Brain microvascular endothelial cell (primary cell): ENCODE results near the gene DYNC1LI2.
"Not testable (repeated sequence)": the region's sequence is repeated elsewhere in the genome, so short reads cannot be mapped to it uniquely, and the experiment has no call there.

ENCODE experiments used
- DNase-seq: peaks from one replicate; pipeline ENCODE4 v3.0.0-alpha.2; 2020
- H3K27ac ChIP-seq: fragments of 250-450 bp; sonication (Bioruptor Pico); 2 replicates; pipeline ENCODE4 v1.5.1; 2020; ENCODE audit warnings: mild to moderate bottlenecking, moderate library complexity
- H3K27me3 ChIP-seq: fragments of 250-450 bp; sonication (Bioruptor Pico); replicated peaks from 2 replicates; pipeline ENCODE4 v1.5.1; 2020; ENCODE audit warnings: mild to moderate bottlenecking
- H3K36me3 ChIP-seq: fragments of 250-450 bp; sonication (Bioruptor Pico); replicated peaks from 2 replicates; pipeline ENCODE4 v1.5.1; 2020; ENCODE audit warnings: mild to moderate bottlenecking
- H3K4me3 ChIP-seq: 2 replicates; pipeline ENCODE4 v1.5.1; 2011; ENCODE audit warnings: low read depth, mild to moderate bottlenecking, control low read depth, low read length, moderate library complexity
- in situ Hi-C: cut with HindIII; loops from 2 replicates; pipeline ENCODE4 v1.10.0; 2017; ENCODE audit warnings: low sequenced_read_pairs, low pct_ligation_motif_present
- TF ChIP-seq, protein P1 (sequence below): IDR thresholded peaks from 2 replicates; pipeline ENCODE4 v1.5.1; 2011; ENCODE audit warnings: low read depth, mild to moderate bottlenecking, moderate library complexity, low read length, control low read depth, inconsistent platforms; ENCODE audit errors: missing control alignments

Gene DYNC1LI2

GRCh38 chr16:66687906-66688625, 63.3 kb downstream of the DYNC1LI2 start:
- TF ChIP-seq, protein P1, sequence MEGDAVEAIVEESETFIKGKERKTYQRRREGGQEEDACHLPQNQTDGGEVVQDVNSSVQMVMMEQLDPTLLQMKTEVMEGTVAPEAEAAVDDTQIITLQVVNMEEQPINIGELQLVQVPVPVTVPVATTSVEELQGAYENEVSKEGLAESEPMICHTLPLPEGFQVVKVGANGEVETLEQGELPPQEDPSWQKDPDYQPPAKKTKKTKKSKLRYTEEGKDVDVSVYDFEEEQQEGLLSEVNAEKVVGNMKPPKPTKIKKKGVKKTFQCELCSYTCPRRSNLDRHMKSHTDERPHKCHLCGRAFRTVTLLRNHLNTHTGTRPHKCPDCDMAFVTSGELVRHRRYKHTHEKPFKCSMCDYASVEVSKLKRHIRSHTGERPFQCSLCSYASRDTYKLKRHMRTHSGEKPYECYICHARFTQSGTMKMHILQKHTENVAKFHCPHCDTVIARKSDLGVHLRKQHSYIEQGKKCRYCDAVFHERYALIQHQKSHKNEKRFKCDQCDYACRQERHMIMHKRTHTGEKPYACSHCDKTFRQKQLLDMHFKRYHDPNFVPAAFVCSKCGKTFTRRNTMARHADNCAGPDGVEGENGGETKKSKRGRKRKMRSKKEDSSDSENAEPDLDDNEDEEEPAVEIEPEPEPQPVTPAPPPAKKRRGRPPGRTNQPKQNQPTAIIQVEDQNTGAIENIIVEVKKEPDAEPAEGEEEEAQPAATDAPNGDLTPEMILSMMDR = no peak
- in situ Hi-C loops = no loop called here
- no peak overlapping the region for H3K27ac ChIP-seq
- H3K36me3 ChIP-seq = no peaks in the 10 kb centered on the region
- H3K27me3 ChIP-seq = no peaks in the 10 kb centered on the region
- H3K4me3 ChIP-seq = no peak overlapping the region
- no peak for DNase-seq

GRCh38 chr16:66685501-66686115, 65.8 kb downstream of the DYNC1LI2 start:
- H3K27ac ChIP-seq, H3K36me3 ChIP-seq, H3K27me3 ChIP-seq, DNase-seq, H3K4me3 ChIP-seq, in situ Hi-C loops: not testable (repeated sequence)

- no peaks in the 10 kb centered on the region for H3K27me3 ChIP-seq
- no peaks in the 10 kb centered on the region for H3K36me3 ChIP-seq
- TF ChIP-seq, protein P1 = no peak
- in situ Hi-C loops = no loop called here
- peak; percentile 26 for DNase-seq
- H3K27ac ChIP-seq = no peak overlapping the region
- H3K4me3 ChIP-seq = no peak overlapping the region
These were observed 69.1 kb downstream of the DYNC1LI2 start for GRCh38 chr16:66682271-66682670.

GRCh38 chr16:66681676-66682075, 69.7 kb downstream of the DYNC1LI2 start:
- H3K4me3 ChIP-seq = no peak overlapping the region
- in situ Hi-C loops = no loop called here
- TF ChIP-seq, protein P1 = no peak

GRCh38 chr16:66678337-66678736, 73.1 kb downstream of the DYNC1LI2 start:
- no peaks in the 10 kb centered on the region for H3K36me3 ChIP-seq
- no peaks in the 10 kb centered on the region for H3K27me3 ChIP-seq
- H3K27ac ChIP-seq = no peak overlapping the region
- in situ Hi-C loops = no loop called here
- no peak for DNase-seq
- H3K4me3 ChIP-seq = no peak overlapping the region
- TF ChIP-seq, protein P1 = no peak

More at GRCh38 chr16:66681676-66682075, 69.7 kb downstream of the DYNC1LI2 start:
- DNase-seq = no peak
- Histone ChIP-seq H3K36me3 (no peaks in the 10 kb centered on the region), H3K27ac (no peak overlapping the region), H3K27me3 (no peaks in the 10 kb centered on the region)

- H3K27me3 ChIP-seq = no peaks in the 10 kb centered on the region
- in situ Hi-C loops = no loop called here
- DNase-seq = no peak
These were observed 73.6 kb downstream of the DYNC1LI2 start for GRCh38 chr16:66677836-66678235.

More at GRCh38 chr16:66677836-66678235, 73.6 kb downstream of the DYNC1LI2 start:
- Histone ChIP-seq H3K27ac (no peak overlapping the region), H3K36me3 (no peaks in the 10 kb centered on the region), H3K4me3 (no peak overlapping the region)
- TF ChIP-seq, protein P1 = no peak
